Cardiac septum (tissue), 1 donor: ENCODE results near the gene ANKRD27. TPM values are rescaled to one million over a fixed set of nuclear protein-coding genes. Genes with fewer than 3 reads are reported as not detected.
"Not testable (repeated sequence)": the region's sequence is repeated elsewhere in the genome, so short reads cannot be mapped to it uniquely, and the experiment has no call there.

Experiments used
- DNase-seq: peaks from one replicate; pipeline ENCODE4 v3.0.0-alpha.2; 2020; ENCODE audit warnings: low spot score
- intact Hi-C: fragments of 100-400 bp; cut with DNase I; formaldehyde crosslinking; loops from one replicate; pipeline ENCODE4 v1.14.0; 2022
- total RNA-seq: library from RNA; stranded (reverse); fragmentation: NEBNext Ultra II Directional; extraction: Animal tissue kit (Norgen Biotek cat#: 25700); gene quantifications from one replicate; pipeline ENCODE4 v1.2.1, GENCODE V29; 2021
- donor health status: DM: no; HTN: no; CAD: no.

Gene ANKRD27
- total RNA-seq, 1 donor from 2014 or later = 24.7 TPM

DNA sequence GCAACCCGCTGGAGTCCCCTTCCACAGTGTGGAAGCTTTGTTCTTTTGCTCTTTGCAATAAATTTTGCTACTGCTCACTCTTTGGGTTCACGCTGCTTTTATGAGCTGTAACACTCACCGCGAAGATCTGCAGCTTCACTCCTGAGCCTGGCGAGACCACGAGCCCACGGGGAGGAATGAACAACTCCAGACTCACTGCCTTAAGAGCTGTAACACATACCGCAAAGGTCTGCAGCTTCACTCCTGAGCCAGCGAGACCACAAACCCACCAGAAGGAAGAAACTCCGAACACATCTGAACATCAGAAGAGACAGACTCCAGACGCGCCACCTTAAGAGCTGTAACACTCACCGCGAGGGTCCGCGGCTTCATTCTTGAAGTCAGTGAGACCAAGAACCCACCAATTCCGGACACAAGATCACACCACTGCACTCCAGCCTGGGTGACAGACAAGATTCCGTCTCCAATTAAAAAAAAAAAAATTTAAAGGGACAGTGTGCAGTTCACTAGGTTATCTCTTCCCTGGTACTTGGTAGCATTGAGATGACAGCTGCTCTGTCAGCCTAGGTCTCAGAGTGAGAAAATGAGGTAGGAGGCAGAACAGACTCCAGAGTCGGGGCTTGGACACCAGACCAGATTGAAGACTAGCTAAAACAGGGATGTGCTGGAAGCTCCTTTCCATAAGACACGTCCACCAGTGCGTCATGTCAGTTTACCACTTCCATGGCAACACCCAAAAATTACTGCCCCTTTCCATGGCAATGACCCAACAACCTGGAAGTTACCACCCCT lies 102.1 kb downstream of the ANKRD27 start:
- intact Hi-C loops = loop anchor here (5.0 kb wide), 1 partner anchor 286 kb away; no protein-coding TSS in a partner anchor
- DNase-seq = not testable (repeated sequence)

DNA sequence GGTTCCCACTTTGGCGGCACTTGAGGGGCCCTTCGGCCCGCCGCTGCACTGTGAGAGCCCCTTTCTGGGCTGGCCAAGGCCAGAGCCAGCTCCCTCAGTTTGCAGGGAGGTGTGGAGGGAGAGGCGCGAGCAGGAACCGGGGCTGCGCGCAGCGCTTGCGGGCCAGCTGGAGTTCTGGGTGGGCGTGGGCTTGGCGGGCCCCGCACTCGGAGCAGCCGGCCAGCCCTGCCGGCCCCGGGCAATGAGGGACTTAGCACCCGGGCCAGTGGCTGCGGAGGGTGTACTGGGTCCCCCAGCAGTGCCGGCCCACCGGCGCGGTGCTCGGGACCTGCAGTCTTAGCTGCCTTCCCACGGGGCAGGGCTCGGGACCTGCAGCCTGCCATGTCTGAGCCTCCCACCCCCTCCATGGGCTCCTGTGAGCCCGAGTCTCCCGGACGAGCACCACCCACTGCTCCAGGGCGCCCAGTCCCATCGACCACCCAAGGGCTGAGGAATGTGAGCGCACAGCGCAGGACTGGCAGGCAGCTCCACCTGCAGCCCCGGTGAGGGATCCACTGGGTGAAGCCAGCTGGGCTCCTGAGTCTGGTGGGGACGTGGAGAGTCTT lies 103.4 kb downstream of the ANKRD27 start:
- intact Hi-C loops = loop anchor here (5.0 kb wide), 1 partner anchor 284 kb away; no protein-coding TSS in a partner anchor
- not testable (repeated sequence) for DNase-seq

DNA sequence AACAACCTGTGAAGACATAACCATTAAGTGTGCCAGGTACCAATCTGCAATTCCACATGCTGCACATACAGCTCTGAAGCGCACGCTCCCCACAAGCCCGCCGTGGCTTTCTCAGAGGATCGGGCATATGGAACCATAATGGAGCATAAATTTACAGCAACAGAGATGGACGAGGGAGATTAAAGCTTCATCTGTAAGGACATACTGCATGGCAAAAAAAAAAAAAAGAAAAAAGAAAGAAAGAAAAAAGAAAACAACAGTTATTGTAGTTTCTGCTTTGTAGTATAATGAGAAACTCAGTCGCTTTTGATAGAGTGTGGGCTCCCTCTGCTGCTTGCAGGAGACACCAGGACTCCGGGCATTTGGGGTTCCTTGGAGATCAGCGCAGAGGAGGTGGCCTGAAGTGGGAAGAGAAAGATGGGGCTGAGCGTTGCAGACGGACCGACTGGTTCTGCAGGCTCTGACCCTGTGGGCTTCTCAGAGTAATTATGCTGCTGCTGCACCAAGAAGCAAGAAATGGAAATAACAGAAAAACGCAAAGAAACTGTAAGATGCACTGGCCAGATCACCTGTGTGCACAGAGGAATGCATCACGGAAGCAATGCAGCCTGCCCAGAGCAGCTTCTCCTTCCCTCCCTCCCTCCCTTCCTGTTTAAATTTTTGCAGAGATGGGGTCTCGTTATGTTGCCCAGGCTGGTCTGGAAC lies 104.7 kb downstream of the ANKRD27 start:
- intact Hi-C loops = loop anchor here (5.0 kb wide), 1 partner anchor 283 kb away; no protein-coding TSS in a partner anchor
- no peak for DNase-seq

DNA sequence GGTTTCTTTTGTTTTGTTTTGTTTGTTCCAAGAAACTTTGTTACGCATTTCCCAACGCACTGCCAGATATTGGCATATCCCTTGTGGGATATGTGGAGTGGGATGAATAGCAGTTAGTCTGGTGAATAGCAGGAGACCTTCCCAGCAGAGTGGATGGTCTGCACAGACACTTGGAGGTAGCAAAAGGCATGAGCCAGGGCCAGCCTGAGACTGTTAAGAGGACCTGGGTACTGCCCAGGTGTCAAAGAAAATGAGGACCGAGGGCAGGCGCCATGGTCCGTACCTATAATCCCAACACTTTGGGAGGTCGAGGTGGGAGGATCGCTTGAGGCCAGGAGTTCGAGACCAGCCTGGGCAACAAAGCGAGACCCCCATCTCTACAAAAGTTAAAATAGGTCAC lies 107.5 kb downstream of the ANKRD27 start:
- no peak for DNase-seq
- intact Hi-C loops = loop anchor here (5.0 kb wide), 1 partner anchor 225 kb away; no protein-coding TSS in a partner anchor

DNA sequence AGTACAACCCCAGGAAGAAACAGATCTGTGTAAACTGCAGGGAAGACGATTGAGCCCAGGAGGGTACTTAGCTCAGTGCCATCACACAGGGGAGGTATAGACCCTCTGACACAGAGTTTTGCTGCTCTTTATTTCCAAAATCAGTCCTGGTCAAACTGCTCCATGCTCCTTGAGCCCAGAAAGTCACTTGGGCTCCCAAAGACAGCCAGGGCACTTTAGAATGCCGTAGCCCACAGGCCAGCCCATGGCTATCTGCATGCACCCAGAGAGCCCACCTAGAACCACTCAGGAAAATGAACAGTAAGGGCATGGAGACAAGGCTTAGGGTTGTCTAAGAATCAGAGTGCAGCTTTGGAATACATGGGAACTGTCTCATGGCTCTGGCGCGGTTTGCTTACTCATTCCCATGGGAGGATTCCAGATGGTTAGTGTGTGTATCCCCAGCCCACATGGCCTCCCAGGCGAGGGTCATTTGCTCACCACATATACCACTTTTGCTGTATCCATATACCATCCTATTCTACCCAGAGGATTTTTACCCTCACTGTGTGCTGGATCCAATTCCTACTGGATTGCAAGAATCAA lies 108.6 kb downstream of the ANKRD27 start:
- intact Hi-C loops = loop anchor here (5.0 kb wide), 1 partner anchor 224 kb away; no protein-coding TSS in a partner anchor

DNA sequence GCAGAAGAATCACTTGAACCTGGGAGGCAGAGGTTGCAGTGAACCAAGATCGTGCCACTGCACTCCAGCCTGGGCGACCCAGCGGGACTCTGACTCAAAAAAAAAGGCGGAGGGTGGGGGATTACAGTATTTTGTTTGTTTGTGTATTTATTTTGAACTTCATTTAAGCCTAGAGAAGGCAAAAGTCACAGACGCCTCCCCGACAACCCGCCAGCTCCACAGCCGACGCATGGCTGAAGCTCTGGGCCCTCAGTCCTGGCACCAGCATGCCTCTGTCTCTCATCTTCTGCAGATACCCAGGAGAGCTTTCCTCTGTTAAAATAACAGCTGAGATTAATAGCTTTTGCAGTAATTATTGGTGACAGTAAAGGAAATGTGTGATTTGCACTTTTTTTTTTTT lies 111.2 kb downstream of the ANKRD27 start:
- no peak for DNase-seq
- intact Hi-C loops = no loop called here

More for the DNA sequence above, 108.6 kb downstream of the ANKRD27 start:
- DNase-seq = no peak

DNA sequence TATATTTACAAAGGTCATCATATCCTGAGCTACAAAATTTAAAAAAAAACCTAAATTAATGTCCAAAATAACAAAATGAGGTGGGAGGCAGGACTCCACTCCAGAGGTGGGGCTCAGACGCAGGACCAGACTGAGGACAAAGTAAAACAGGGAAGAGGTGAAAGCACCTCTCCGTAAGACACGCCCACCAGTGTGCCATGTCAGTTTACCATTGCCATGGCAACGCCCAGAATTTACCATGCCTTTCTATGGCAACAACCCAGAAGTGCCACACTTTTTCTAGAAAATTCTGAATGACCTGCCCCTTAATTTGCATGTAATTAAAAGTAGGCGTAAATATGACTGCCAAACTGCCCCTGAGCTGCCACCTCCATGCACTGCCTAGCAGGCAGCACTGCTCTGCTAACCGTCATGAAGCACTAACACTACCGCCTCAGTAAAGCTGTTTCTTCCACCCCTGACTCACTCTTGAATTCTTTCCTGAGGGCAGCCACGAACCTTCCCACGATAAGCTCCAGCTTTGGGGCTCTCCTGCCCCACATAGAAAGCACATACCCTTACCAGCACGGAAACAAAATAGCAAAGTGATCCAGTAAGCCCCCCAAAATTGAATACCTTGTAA lies 116.3 kb downstream of the ANKRD27 start:
- intact Hi-C loops = no loop called here
- DNase-seq = no peak

DNA sequence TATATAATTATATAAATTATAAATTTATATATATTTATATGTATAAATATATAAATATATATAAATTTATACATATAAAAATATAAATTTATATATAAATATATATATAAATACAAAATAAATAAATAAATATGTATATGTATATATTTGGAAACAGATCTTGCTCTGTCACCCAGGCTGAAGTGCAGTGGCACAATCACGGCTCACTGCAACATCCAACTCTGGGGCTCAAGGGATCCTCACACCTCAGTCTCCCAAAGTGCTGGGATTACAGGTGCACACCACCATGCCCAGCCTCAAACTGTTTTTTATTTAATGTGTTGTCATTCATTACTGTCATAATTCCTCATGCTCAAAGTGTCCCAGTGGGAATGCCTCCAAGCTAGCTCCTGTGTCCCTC lies 119.2 kb downstream of the ANKRD27 start:
- intact Hi-C loops = no loop called here
- no peak for DNase-seq

DNA sequence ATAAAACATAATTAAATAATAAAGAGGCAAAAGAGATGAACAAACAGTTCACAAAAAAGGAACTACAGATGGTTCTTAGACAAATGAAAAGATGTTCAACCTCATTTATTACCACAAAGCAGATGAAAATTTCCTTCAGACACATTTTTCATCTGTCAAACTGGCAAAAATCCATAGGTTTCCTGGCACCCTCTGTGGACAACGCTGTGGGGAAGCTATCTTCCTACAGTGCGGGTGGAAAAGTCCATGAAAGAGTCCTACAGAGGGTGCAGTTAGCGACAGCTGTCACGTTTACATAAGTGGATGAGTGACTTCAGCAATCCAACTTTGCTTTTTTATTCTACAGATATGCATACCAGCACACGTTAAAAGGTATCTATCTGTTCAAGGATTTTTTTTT lies 124.3 kb downstream of the ANKRD27 start:
- DNase-seq = no peak
- intact Hi-C loops = no loop called here

Other genes with a start within 250 kb of the ANKRD27 start
- gene PDCD5, start 94.0 kb downstream of the ANKRD27 start, total RNA-seq = 111 TPM
- 1.5 TPM for gene RGS9BP, start 668 bp upstream of the ANKRD27 start, total RNA-seq
- gene NUDT19, start 16.6 kb upstream of the ANKRD27 start, total RNA-seq = 15.3 TPM
- 0.16 TPM for gene TDRD12, start 44.6 kb upstream of the ANKRD27 start, total RNA-seq
- gene SLC7A9, start 194.6 kb upstream of the ANKRD27 start, total RNA-seq = not detected